Measurements from ENCODE around the gene HS1BP3. TPM values are rescaled to one million over a fixed set of nuclear protein-coding genes. Genes with fewer than 3 reads are reported as not detected.
A peak's percentile ranks its signal among the peaks of the same experiment; 100 is the strongest.

Gene HS1BP3
- 10 to 100 TPM; 10.7 to 11.0 TPM for total RNA-seq

- Mint-ChIP-seq H3K36me3 (ENCODE audit: insufficient read depth in 2 of 2) (no peaks in the 10 kb centered on the region), H3K9me3 (no peaks in the 10 kb centered on the region), H3K27me3 (ENCODE audit: low read depth) (no peaks in the 10 kb centered on the region), H3K4me3 (peak within 1 kb of the TSS; percentile 92 to 93), H3K27ac (peak within 1 kb of the TSS; percentile 28), H3K4me1 (ENCODE audit: low read depth) (peaks cover 20% of the 10 kb centered on the region)
- DNase-seq, result peak; percentile 87 to 96
- ATAC-seq (replicated peaks in 1 of 2), result peak; percentile 96
These were observed at the start of gene HS1BP3 for GRCh38 chr2:20650877-20651730. TSS of gene HS1BP3 (minus strand) at chr2:20651098. CDS start at chr2:20651063, 35 bp downstream.

GRCh38 chr2:20698916-20699613 lies 48.2 kb upstream of the HS1BP3 start:
- ATAC-seq (replicated peaks in 1 of 2) (no peak), DNase-seq (no peak)
- Mint-ChIP-seq H3K27me3 (ENCODE audit: low read depth) (no peaks in the 10 kb centered on the region), H3K36me3 (ENCODE audit: insufficient read depth in 2 of 2) (peaks cover 2 to 6% of the 10 kb centered on the region in 2 donors), H3K4me3 (no peak overlapping the region), H3K4me1 (ENCODE audit: low read depth) (no peaks in the 10 kb centered on the region), H3K27ac (no peak overlapping the region), H3K9me3 (no peaks in the 10 kb centered on the region)

DNA sequence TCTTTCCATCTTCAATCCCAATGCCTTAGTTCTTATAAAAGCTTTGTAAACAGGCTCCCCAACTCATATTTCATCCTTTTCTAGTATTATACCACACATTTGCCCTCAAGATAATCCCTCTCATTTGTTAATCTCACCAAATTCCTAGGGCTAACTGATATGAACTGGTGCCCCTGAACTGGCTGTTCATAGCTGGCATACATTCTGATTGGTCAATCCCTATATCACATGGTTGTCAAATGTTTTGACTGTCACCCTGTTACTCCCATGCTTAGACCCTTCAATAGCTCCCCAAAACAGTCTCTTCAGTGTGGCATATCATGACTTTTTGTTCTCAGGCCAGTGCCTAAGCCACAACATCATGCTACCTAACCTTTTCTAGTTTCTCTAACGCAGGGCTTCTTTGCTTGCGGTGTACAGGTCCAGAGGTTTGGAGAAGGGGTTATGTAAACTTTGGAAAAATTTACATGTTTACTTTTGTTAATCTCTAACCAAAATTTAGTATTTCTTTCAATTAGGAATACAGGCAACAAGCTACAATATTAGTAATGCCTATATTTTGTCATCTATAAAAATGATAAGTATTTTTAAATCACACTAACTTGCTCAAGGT lies 46.5 kb upstream of the HS1BP3 start:
- Mint-ChIP-seq H3K27ac (no peak overlapping the region), H3K9me3 (no peaks in the 10 kb centered on the region), H3K4me3 (no peak overlapping the region), H3K4me1 (ENCODE audit: low read depth) (no peaks in the 10 kb centered on the region), H3K27me3 (ENCODE audit: low read depth) (no peaks in the 10 kb centered on the region), H3K36me3 (ENCODE audit: insufficient read depth in 2 of 2) (peaks cover 2 to 6% of the 10 kb centered on the region in 2 donors)
- DNase-seq, result no peak
- ATAC-seq (replicated peaks in 1 of 2), result no peak

DNA sequence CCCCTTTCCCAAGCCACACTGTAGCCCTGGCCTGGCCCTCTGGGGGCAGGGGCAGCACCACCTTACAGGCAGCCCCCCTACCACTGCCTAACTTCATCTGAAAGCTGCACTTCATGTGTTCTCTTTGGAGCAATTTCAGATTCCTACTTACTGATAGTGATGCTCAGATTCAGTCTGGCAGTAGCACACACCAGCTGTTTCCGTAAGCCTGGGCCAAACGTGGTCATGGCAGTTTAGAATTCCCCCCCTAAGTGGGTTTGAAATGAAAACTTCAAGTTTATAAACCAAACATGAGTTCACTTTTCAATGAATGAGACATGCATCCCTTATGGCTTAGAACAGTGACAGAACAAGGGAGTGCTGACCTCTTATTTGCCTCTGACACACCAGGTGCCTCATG lies 45.5 kb upstream of the HS1BP3 start:
- Mint-ChIP-seq H3K27me3 (ENCODE audit: low read depth) (no peaks in the 10 kb centered on the region), H3K27ac (no peak overlapping the region), H3K36me3 (ENCODE audit: insufficient read depth in 2 of 2) (peaks cover 2 to 4% of the 10 kb centered on the region in 2 donors), H3K9me3 (no peaks in the 10 kb centered on the region), H3K4me3 (no peak overlapping the region), H3K4me1 (ENCODE audit: low read depth) (no peaks in the 10 kb centered on the region)
- DNase-seq (no peak), ATAC-seq (replicated peaks in 1 of 2) (no peak)

DNA sequence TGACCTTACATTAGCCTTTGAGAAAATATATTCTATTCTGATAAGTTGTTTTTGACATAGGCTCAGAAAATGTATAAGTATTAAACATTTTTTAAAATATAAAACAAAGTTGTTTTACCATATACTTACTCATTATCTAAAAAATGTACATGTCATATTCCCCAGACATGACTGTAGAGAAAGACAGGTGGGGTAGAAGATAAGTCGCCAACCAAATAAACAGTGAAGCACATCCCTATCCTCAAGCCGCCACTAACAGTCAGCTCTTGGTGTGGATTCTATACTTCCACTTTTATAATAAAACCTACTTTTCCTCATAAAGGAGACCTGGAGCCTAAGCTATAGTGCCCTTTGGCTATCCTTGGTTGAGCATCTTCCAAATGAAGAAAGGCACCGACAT lies 42.4 kb upstream of the HS1BP3 start:
- peaks cover 0 to 7% of the 10 kb centered on the region in 2 donors for H3K36me3 Mint-ChIP-seq (ENCODE audit: insufficient read depth in 2 of 2)
- H3K4me1 Mint-ChIP-seq (ENCODE audit: low read depth), result no peaks in the 10 kb centered on the region

GRCh38 chr2:20692081-20692480 lies 41.2 kb upstream of the HS1BP3 start:
- Mint-ChIP-seq H3K4me3 (no peak overlapping the region), H3K4me1 (ENCODE audit: low read depth) (no peaks in the 10 kb centered on the region), H3K27me3 (ENCODE audit: low read depth) (no peaks in the 10 kb centered on the region), H3K9me3 (no peaks in the 10 kb centered on the region), H3K36me3 (ENCODE audit: insufficient read depth in 2 of 2) (peaks cover under 1 to 6% of the 10 kb centered on the region in 2 donors), H3K27ac (no peak overlapping the region)
- no peak for ATAC-seq (replicated peaks in 1 of 2)
- no peak for DNase-seq

More for the DNA sequence above, 42.4 kb upstream of the HS1BP3 start:
- no peak overlapping the region for H3K27ac Mint-ChIP-seq
- ATAC-seq (replicated peaks in 1 of 2) (no peak), DNase-seq (no peak)
- no peaks in the 10 kb centered on the region for H3K27me3 Mint-ChIP-seq (ENCODE audit: low read depth)
- H3K9me3 Mint-ChIP-seq, result no peaks in the 10 kb centered on the region
- no peak overlapping the region for H3K4me3 Mint-ChIP-seq

GRCh38 chr2:20691076-20691734 lies 40.3 kb upstream of the HS1BP3 start:
- ATAC-seq (replicated peaks in 1 of 2) (no peak), DNase-seq (no peak)
- Mint-ChIP-seq H3K36me3 (ENCODE audit: insufficient read depth in 2 of 2) (peaks cover 6 to 8% of the 10 kb centered on the region in 2 donors), H3K9me3 (no peaks in the 10 kb centered on the region), H3K27me3 (ENCODE audit: low read depth) (no peaks in the 10 kb centered on the region), H3K27ac (no peak overlapping the region), H3K4me1 (ENCODE audit: low read depth) (no peaks in the 10 kb centered on the region), H3K4me3 (no peak overlapping the region)

DNA sequence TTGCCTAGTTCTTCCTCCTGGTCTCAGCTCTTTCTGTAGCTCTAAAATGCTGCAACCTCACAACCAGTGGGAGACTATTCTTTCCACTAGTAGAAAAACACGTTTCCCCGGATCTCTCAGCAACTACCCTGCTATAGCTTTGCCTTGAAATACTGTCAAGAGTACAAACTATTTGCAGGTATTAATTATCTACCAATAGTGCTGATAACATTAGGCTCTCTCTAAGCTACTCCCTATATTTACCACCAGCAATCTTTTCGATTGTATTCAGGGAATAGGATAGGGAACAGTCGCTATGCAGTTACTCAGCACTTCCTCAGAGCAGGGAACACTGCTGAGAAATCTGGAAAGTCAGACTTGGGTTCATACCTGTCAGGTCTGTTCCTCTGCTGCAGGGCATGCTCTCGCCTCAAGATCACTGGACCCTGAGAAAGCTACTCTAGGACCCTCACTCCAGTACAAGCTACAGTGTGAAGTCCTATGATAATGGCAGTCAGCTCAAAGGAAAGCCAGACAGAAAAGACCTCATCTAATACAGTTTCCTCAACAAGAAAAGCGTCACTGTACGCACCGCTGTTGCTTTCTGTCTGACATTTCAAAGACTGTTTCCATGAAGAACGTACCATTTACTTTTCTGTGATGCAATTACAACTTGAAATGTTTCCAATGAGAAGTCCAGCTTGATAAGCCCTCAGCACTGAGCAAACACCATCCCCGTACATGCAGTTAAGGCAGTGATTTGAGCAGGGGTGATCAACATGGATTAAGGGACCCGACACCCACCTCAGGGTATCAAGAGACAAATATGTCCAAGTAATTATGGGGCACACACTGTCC lies 38.7 kb upstream of the HS1BP3 start:
- H3K9me3 Mint-ChIP-seq, result no peaks in the 10 kb centered on the region
- H3K27ac Mint-ChIP-seq, result no peak overlapping the region
- DNase-seq, result no peak
- no peaks in the 10 kb centered on the region for H3K27me3 Mint-ChIP-seq (ENCODE audit: low read depth)
- no peaks in the 10 kb centered on the region for H3K4me1 Mint-ChIP-seq (ENCODE audit: low read depth)
- no peak overlapping the region for H3K4me3 Mint-ChIP-seq
- peaks cover 6 to 10% of the 10 kb centered on the region in 2 donors for H3K36me3 Mint-ChIP-seq (ENCODE audit: insufficient read depth in 2 of 2)
- ATAC-seq (replicated peaks in 1 of 2), result no peak

DNA sequence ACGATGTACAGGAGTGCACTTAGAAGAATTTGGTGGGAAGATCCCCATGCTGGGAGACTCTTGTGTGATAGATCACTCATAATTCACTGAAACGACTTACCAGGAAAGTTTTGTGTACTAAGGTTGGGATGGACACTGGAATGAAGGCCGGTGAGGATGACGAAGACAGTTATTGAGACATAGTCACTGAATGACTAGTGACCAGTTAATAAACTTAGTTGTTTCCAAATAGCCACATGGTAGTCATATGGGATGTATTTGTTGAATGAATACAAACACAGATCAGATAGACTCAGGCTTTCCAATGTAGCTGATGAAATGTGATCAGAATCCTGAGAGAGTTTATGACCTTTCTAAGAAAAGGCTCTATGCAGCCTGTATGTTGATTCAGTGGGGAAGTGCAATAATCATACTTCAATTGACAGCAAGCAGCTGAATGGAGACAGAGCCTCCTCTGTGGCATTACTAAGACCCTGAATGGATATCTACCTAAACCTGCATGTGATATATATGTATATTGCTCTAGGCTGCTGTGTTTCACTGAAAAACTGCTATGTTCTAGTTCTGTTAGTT lies 36.4 kb upstream of the HS1BP3 start:
- no peaks in the 10 kb centered on the region for H3K27me3 Mint-ChIP-seq (ENCODE audit: low read depth)
- DNase-seq (no peak), ATAC-seq (replicated peaks in 1 of 2) (no peak)
- H3K36me3 Mint-ChIP-seq (ENCODE audit: insufficient read depth in 2 of 2), result peaks cover 6 to 16% of the 10 kb centered on the region in 2 donors
- no peaks in the 10 kb centered on the region for H3K9me3 Mint-ChIP-seq
- no peaks in the 10 kb centered on the region for H3K4me1 Mint-ChIP-seq (ENCODE audit: low read depth)
- no peak overlapping the region for H3K27ac Mint-ChIP-seq
- H3K4me3 Mint-ChIP-seq, result no peak overlapping the region

DNA sequence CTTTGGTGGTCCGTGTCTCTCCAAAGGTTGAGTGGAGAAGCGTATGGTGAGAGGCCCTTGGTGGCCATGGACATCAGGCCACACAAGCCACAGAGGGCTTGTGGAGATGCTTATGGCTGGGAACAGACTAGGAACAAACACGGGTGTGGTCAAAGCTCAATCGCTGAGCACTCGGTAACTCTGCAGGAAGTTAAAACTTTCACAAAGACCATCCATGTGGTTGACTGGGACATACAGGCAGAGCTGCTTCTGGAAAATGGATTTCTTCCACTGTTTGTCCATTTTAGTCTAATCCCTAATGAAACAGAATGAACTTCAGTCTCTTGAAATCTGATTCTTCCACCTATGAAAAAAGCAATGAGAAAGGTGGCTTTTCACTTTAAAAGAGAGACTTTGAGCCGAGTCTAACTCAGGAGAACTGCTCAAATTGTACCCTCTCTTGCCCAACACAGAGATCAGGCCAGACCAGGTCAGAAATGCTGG lies 33.7 kb upstream of the HS1BP3 start:
- no peak for DNase-seq
- no peaks in the 10 kb centered on the region for H3K9me3 Mint-ChIP-seq
- H3K4me1 Mint-ChIP-seq (ENCODE audit: low read depth), result no peaks in the 10 kb centered on the region
- no peak overlapping the region for H3K4me3 Mint-ChIP-seq
- ATAC-seq (replicated peaks in 1 of 2), result no peak
- peak overlapping the region; percentile 59 for H3K27ac Mint-ChIP-seq
- peaks cover 6 to 17% of the 10 kb centered on the region in 2 donors for H3K36me3 Mint-ChIP-seq (ENCODE audit: insufficient read depth in 2 of 2)
- no peaks in the 10 kb centered on the region for H3K27me3 Mint-ChIP-seq (ENCODE audit: low read depth)

DNA sequence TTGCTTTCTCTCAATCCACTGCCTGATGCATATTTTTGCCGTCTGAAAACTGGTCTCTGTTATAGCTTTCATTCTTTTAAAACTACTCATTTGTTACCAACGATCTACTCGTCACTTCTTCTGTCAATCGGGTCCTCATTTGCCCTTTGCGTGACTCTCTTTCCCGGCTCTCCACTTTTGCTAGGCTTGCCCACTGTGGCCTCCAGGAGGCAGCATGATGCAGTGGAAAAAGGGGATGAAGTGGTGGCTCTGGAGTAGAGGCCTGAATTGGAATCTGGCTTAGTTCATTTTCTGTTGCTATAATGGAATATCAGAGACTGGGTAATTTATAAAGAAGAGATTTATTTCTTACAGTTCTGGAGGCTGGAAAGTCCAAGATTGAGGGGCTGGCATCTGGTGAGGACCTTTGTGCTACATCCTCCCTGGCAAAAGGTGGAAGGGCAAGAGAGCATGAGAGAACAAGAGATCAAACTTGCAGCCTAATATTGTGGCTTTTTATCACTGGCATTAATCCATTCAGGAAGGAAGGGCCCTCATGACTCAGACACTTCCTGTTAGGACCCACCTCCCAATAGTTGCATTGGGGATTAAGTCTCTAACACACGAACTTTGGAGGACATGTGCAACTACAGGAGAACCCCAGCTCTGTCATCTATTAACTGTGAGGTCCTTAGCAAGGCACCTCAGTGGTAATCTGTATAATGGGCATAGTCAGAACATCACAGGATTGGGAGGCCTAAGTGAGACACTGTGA lies 31.4 kb upstream of the HS1BP3 start:
- H3K4me3 Mint-ChIP-seq, result no peak overlapping the region
- H3K27me3 Mint-ChIP-seq (ENCODE audit: low read depth), result no peaks in the 10 kb centered on the region
- peaks cover 0 to 17% of the 10 kb centered on the region in 2 donors for H3K36me3 Mint-ChIP-seq (ENCODE audit: insufficient read depth in 2 of 2)
- no peaks in the 10 kb centered on the region for H3K4me1 Mint-ChIP-seq (ENCODE audit: low read depth)
- H3K9me3 Mint-ChIP-seq, result no peaks in the 10 kb centered on the region
- no peak overlapping the region for H3K27ac Mint-ChIP-seq
- ATAC-seq (replicated peaks in 1 of 2) (no peak), DNase-seq (no peak)

Data from activated T-cell treated with anti-CD3 and anti-CD28 coated beads, Interleukin-2, amount 50 U/mL, for 72 hours (primary cell).